Measurements from ENCODE around the gene KDM4D. TPM values are rescaled to one million over a fixed set of nuclear protein-coding genes. Genes with fewer than 3 reads are reported as not detected.

Gene KDM4D
- total RNA-seq, 1 donor from 2014 or later = 4.8 TPM

- Mint-ChIP-seq H3K27ac (no peak overlapping the region), H3K9me3 (peaks cover 3% of the 10 kb centered on the region), H3K36me3 (no peaks in the 10 kb centered on the region), H3K4me3 (no peak overlapping the region), H3K27me3 (ENCODE audit: insufficient read depth, low read depth) (peaks cover 4% of the 10 kb centered on the region), H3K4me1 (peaks cover 6% of the 10 kb centered on the region)
- H3K9me3 ChIP-seq (ENCODE audit: low read depth) = no peaks in the 10 kb centered on the region
- no peak overlapping the region for H2AFZ ChIP-seq (replicated peaks)
- no peak overlapping the region for H3K27ac ChIP-seq
- H3K27me3 ChIP-seq = no peaks in the 10 kb centered on the region
- no peak for DNase-seq (ENCODE audit: low spot score)
- H3K4me3 ChIP-seq = no peak overlapping the region
- H3K36me3 ChIP-seq = no peaks in the 10 kb centered on the region
- no peak overlapping the region for H3K9ac ChIP-seq
- no peak overlapping the region for H3K4me2 ChIP-seq
- TF ChIP-seq EZH2phosphoT487 (IDR thresholded peaks at IDR 0.05) = no peak
- TF ChIP-seq CTCF (IDR thresholded peaks at IDR 0.05) = no peak
- no peaks in the 10 kb centered on the region for H3K4me1 ChIP-seq
- H3K79me2 ChIP-seq (ENCODE audit: low read depth) = no peaks in the 10 kb centered on the region
- no peaks in the 10 kb centered on the region for H4K20me1 ChIP-seq (ENCODE audit: low read depth)
- no peaks in the 10 kb centered on the region for H3F3A ChIP-seq (ENCODE audit: low read depth)
These were observed 68.7 kb downstream of the KDM4D start for GRCh38 chr11:95042239-95042638.

GRCh38 chr11:95042906-95043305, 69.4 kb downstream of the KDM4D start:
- Histone ChIP-seq H3K4me1 (no peaks in the 10 kb centered on the region), H2AFZ (replicated peaks) (no peak overlapping the region), H3K36me3 (no peaks in the 10 kb centered on the region), H3K27me3 (no peaks in the 10 kb centered on the region), H4K20me1 (ENCODE audit: low read depth) (no peaks in the 10 kb centered on the region), H3K4me3 (no peak overlapping the region), H3K27ac (no peak overlapping the region), H3K9me3 (ENCODE audit: low read depth) (no peaks in the 10 kb centered on the region), H3K79me2 (ENCODE audit: low read depth) (no peaks in the 10 kb centered on the region), H3F3A (ENCODE audit: low read depth) (no peaks in the 10 kb centered on the region), H3K4me2 (no peak overlapping the region), H3K9ac (no peak overlapping the region)
- peaks cover 4% of the 10 kb centered on the region for H3K27me3 Mint-ChIP-seq (ENCODE audit: insufficient read depth, low read depth)
- no peaks in the 10 kb centered on the region for H3K36me3 Mint-ChIP-seq
- no peak overlapping the region for H3K27ac Mint-ChIP-seq
- no peak for TF ChIP-seq EZH2 (IDR thresholded peaks at IDR 0.05)
- no peak for TF ChIP-seq CTCF (IDR thresholded peaks at IDR 0.05)
- no peak for TF ChIP-seq EZH2phosphoT487 (IDR thresholded peaks at IDR 0.05)
- no peak for DNase-seq (ENCODE audit: low spot score)
- peaks cover 3% of the 10 kb centered on the region for H3K9me3 Mint-ChIP-seq
- H3K4me3 Mint-ChIP-seq = no peak overlapping the region
- H3K4me1 Mint-ChIP-seq = peaks cover 6% of the 10 kb centered on the region

- H3K27ac Mint-ChIP-seq = no peak overlapping the region
- H3F3A ChIP-seq (ENCODE audit: low read depth) = no peaks in the 10 kb centered on the region
- no peaks in the 10 kb centered on the region for H3K79me2 ChIP-seq (ENCODE audit: low read depth)
- H3K9me3 Mint-ChIP-seq = no peaks in the 10 kb centered on the region
- no peaks in the 10 kb centered on the region for H3K27me3 ChIP-seq
- DNase-seq (ENCODE audit: low spot score) = no peak
- H2AFZ ChIP-seq (replicated peaks) = no peak overlapping the region
- H3K4me1 Mint-ChIP-seq = peaks cover 6% of the 10 kb centered on the region
- no peaks in the 10 kb centered on the region for H3K36me3 Mint-ChIP-seq
- TF ChIP-seq CTCF (IDR thresholded peaks at IDR 0.05) (no peak), EZH2phosphoT487 (IDR thresholded peaks at IDR 0.05) (no peak), EZH2 (IDR thresholded peaks at IDR 0.05) (no peak)
- H3K27ac ChIP-seq = no peak overlapping the region
- H3K4me1 ChIP-seq = no peaks in the 10 kb centered on the region
- no peaks in the 10 kb centered on the region for H3K27me3 Mint-ChIP-seq (ENCODE audit: insufficient read depth, low read depth)
- no peaks in the 10 kb centered on the region for H3K36me3 ChIP-seq
- H4K20me1 ChIP-seq (ENCODE audit: low read depth) = no peaks in the 10 kb centered on the region
- H3K9me3 ChIP-seq (ENCODE audit: low read depth) = no peaks in the 10 kb centered on the region
- no peak overlapping the region for H3K4me3 Mint-ChIP-seq
- H3K4me2 ChIP-seq = no peak overlapping the region
- no peak overlapping the region for H3K4me3 ChIP-seq
- H3K9ac ChIP-seq = no peak overlapping the region
These were observed 70.5 kb downstream of the KDM4D start for GRCh38 chr11:95044010-95044409.

GRCh38 chr11:95045812-95046211, 72.3 kb downstream of the KDM4D start:
- Histone ChIP-seq H3K9ac (no peak overlapping the region), H4K20me1 (ENCODE audit: low read depth) (no peaks in the 10 kb centered on the region), H2AFZ (replicated peaks) (no peak overlapping the region), H3K4me1 (no peaks in the 10 kb centered on the region), H3K4me2 (no peak overlapping the region), H3K27ac (no peak overlapping the region), H3K9me3 (ENCODE audit: low read depth) (no peaks in the 10 kb centered on the region), H3K27me3 (no peaks in the 10 kb centered on the region), H3K36me3 (no peaks in the 10 kb centered on the region), H3F3A (ENCODE audit: low read depth) (no peaks in the 10 kb centered on the region), H3K4me3 (no peak overlapping the region), H3K79me2 (ENCODE audit: low read depth) (no peaks in the 10 kb centered on the region)
- Mint-ChIP-seq H3K4me3 (no peak overlapping the region), H3K4me1 (peaks cover 6% of the 10 kb centered on the region), H3K9me3 (no peaks in the 10 kb centered on the region), H3K27ac (no peak overlapping the region), H3K27me3 (ENCODE audit: insufficient read depth, low read depth) (no peaks in the 10 kb centered on the region), H3K36me3 (no peaks in the 10 kb centered on the region)
- no peak for DNase-seq (ENCODE audit: low spot score)
- TF ChIP-seq CTCF (IDR thresholded peaks at IDR 0.05) (no peak), EZH2 (IDR thresholded peaks at IDR 0.05) (no peak), EZH2phosphoT487 (IDR thresholded peaks at IDR 0.05) (no peak)
